Measurements from ENCODE around the gene GARRE1.

GRCh38 chr19:34269489-34269888, 15.1 kb downstream of the GARRE1 start:
- TF ChIP-seq POLR2AphosphoS5 (IDR thresholded peaks at IDR 0.05; ENCODE audit: borderline replicate concordance, low read depth, low read length): no peak
- TF ChIP-seq EZH2 (IDR thresholded peaks at IDR 0.05): no peak
